ENCODE data around the gene FCRL6.

FCRL6 gene, protein sequence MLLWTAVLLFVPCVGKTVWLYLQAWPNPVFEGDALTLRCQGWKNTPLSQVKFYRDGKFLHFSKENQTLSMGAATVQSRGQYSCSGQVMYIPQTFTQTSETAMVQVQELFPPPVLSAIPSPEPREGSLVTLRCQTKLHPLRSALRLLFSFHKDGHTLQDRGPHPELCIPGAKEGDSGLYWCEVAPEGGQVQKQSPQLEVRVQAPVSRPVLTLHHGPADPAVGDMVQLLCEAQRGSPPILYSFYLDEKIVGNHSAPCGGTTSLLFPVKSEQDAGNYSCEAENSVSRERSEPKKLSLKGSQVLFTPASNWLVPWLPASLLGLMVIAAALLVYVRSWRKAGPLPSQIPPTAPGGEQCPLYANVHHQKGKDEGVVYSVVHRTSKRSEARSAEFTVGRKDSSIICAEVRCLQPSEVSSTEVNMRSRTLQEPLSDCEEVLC

DNA sequence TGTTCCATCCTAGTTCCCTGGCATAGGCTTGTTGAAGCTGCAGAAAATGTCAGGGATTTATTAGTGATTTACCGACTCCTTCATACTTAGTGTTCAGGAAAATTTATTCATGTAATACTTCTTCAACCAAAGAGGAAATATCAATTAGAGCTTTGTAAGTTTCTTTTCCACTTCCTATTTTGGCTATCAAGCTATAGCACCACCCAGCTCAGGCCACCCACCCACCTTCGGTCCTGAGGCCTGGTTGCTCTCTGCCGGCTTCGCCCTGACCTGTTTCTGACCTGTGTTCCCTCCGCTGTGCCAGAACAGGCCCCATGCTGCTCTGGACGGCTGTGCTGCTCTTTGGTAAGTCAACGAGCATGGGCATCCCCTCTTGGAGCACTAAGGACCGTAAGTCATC lies at the start of gene FCRL6:
TSS of gene FCRL6 (plus strand) at position 250 of the 400 bp plus-strand sequence. CDS start at position 315, 65 bp downstream.
- in situ Hi-C loops (cut with MboI; ENCODE audit: low sequenced_read_pairs): no loop called here

DNA sequence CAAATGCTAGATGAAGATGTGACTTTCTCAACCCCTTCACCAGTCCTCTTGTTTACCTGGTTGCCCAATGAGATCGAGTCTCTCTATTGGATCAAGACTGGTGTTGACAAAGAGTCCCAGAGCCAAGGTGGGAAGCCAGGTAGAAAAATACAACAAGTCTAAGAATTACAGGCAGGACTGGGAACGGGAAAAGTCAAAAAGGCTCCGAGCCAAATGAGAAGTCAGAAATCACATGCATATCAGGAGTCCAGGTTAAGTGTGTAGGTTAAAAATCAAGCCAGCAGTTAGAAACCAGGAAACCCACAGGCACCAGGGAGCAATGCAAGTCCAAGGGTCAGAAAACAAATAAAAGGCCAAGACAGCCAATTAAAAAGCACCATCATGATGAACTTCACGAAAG lies 48.8 kb upstream of the FCRL6 start:
- in situ Hi-C loops (cut with MboI; ENCODE audit: low sequenced_read_pairs): no loop called here

DNA sequence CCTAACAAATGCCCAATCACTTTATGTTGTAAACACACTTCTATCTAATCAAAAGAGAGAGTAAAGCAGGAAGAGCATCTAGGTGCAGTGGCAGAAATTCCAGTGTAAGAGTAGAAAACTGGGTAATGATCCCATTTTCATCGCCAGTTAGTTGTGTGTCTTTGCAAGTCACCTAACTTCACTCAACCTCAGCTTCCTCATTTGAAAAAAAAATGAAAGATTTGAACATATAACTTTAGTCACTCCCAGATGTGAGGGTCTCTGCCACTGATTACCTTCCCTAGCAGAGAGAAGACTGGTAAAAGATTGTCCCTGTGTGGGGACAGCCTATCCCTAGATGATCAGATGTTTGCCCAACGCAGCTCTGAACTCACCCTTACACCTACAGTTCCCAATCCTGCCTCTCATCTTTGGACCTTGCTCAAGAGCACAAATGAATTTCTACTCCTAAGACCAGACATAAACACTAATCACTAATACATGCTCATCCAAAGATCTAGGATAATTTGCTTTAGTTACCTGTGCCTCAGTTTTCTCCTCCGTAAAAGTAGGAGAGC lies 46.6 kb upstream of the FCRL6 start:
- in situ Hi-C loops (cut with MboI; ENCODE audit: low sequenced_read_pairs): no loop called here

DNA sequence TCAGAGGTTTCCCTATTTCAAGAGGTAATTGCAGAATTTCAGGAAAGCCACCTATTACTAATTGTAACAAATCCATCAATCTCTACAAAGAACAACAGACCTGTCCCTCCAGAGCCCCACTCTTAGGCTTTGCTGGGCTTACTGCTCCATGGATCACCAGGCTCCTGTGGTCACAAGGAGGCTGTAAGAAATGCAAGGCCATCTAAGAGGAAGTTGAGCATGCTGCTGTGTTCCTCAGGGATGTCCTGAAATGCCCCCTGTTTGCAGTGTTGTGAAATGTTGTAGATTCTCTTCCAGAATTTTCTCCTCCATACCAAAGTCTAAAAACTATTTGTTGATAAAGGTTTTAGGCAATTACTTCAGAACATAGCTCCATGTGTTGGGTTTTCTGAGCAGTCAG lies 45.8 kb upstream of the FCRL6 start:
- in situ Hi-C loops (cut with MboI; ENCODE audit: low sequenced_read_pairs): no loop called here

DNA sequence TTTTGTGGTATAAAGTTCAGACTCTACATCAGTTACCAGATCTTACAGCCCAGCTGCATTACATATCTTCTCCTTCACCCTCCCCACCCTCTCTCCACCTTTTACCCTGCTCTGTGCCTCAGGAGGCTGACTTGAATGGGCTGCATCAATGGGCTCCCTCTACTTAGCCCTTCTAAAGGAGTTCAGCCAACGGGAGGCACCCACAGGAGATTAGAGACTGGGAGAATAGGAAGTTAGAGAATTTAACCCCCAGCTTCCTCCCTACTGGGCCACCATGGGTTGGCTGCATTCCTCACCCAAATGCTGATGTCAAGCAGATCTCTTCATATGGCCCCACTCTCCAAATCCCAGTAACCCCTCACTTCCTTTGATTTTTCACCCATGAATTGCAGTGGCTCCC lies 38.5 kb upstream of the FCRL6 start:
- in situ Hi-C loops (cut with MboI; ENCODE audit: low sequenced_read_pairs): no loop called here

DNA sequence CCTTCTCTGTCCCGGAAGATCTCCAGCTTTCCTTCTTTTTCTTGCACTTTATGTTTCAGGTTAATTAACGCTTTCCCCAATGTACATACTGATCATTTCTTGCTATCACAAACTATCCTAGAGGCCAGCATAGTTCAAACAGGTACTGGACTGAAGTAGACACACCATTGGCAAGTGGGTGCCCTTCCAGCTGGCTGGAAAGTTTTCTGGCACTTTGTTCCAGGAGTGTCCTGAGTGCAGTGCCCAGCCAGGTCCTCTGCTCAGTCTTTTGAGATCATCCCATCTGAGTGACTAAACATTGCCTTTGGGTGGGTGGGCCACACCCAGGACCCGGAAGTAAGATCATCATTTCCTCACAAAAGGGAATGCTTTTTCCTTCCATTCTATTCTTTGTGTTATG lies 36.4 kb upstream of the FCRL6 start:
- in situ Hi-C loops (cut with MboI; ENCODE audit: low sequenced_read_pairs): no loop called here

DNA sequence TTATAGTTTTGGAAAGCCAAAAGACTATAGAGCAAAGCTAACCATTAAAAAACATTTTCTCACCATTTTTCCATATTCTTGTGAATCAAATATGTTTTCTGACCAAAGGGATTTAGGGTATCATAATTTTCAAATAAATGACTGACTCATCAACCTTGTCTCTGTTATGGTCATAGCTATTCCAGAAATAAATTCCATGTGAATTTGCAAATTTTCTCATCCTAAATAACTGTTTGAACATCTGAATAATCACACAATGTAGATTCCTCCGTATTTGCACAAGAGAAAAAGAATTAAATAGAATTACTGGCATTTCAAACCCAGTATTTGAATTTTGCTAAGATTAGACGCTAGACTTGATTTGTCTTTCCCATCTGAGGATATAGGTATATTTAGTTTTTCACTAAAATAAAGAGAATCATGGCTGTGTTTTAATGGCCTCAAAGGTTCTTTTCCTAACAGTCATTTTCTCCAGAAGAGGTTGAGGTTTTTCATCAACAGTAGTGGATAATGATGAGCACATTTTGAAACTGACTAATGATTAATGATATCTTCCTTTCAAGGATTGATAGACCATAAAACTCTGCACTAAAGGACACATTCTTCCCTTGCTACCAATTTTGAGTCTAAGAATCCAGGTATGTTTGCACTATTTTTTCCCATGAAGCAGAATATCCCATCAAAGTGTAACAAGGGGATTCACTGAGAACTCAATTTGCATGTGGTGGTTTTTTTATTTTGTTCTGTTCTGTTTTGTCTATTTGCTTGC lies 30.8 kb upstream of the FCRL6 start:
- in situ Hi-C loops (cut with MboI; ENCODE audit: low sequenced_read_pairs): no loop called here

DNA sequence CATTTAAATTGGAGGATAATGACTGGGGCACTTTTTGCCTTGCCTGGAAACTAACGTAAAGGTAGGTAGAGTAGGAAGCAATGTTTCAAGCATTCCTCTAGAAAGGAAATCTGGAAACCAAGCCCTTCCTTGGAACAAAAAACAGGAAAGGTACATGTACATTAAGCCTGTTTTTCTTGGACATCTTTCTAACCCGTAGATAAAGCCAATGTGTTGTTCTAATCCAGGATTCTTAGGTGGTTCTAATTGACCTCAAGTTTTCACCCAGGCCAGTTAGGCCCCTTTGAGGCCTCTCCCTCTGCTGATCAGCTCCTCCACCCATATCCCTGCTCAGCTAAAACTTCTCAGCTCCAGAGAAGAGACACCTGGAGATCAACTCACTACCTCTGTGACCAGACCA lies 27.7 kb upstream of the FCRL6 start:
- in situ Hi-C loops (cut with MboI; ENCODE audit: low sequenced_read_pairs): no loop called here

DNA sequence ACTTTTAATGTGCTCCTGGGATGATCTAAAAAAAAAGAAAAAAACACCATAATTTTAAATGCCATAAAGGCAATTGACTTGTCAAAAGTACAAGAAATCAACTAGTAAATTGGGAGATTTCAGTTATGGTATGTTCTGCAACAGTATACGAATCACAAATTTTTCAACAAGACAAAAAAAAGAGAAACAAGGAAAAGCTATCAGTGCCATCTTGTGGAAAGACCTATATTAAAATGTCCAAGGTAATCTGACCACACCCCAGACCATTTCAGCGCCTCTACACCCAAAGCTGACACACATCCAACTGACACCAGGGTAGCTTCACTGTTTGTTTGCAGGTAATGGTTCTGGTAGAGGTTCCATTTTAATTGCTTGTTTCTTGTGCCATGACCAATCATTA lies 26.4 kb upstream of the FCRL6 start:
- in situ Hi-C loops (cut with MboI; ENCODE audit: low sequenced_read_pairs): no loop called here

DNA sequence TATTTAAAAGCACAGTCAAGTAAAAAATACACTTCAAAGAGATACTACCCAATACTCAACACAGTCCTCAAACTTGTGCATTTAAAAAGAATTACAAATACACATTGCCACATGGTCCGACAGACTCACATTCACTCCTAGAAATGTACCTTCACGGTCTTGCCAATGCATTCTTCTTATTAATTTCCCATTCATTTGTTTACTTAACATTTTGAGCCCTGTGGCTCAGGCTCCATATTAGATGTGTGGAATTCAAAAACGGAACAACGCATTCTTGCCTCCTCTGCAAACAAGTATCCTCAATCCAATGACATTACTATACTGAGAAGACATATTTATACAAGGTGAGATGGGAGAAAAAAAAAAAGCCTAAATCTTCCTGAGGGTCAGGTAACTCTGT lies 23.9 kb upstream of the FCRL6 start:
- in situ Hi-C loops (cut with MboI; ENCODE audit: low sequenced_read_pairs): no loop called here

DNA sequence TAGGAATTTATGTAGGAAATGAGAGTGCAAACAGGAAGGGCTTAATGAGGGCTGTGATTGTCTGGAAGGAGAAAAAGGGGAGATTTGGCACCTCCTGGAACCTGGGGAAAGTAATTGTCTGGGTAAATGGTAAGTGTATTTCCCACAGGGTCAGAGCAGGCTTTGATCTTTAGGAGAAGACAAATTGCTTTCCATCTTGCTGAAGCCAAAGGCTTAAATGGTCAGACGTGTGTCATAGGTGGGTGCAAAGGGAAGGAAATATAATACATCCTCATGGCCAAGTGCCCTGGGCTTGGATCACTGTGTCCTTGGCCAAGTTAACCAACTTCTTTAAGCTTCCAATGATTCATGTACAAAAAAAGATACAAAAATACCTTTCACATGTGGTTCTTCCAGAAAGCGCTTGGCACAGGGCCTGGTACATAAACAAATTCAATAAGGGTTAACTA lies 22.7 kb upstream of the FCRL6 start:
- in situ Hi-C loops (cut with MboI; ENCODE audit: low sequenced_read_pairs): no loop called here

DNA sequence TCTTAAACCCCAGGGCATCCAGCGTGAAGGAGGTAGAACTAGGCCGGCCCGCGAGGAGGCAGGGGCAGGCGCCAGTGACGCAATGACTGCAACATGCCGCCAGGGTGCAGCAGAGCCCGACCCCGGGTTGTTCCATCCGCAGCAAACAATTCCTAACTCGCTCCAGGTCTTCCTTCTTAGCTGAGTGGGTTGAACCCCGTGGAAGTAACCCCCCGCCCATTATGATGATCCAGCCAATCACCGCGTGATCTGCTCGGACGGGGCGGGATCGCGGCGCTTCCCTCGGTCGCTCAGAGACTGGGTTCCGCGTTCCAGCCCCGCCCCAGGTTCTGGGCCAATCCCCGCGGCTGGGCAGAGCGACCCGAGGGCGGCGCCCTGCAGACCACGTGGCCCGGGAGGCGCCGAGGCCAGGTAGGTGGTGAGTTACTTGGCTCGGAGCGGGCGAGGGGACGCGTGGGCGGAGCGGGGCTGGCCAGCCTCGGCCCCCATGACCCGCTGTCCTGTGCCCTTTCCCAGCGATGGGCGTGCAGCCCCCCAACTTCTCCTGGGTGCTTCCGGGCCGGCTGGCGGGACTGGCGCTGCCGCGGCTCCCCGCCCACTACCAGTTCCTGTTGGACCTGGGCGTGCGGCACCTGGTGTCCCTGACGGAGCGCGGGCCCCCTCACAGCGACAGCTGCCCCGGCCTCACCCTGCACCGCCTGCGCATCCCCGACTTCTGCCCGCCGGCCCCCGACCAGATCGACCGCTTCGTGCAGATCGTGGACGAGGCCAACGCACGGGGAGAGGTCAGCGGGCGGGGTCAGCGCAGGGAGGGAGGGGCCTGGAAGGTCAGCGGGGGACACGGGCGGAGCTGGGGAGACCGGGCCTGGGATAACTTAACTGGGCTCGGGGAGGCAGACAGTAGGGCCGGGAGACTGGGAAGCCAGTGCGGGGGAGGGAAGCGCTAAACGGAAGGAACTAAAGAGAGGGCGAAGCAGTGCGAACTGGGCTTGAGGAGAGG lies 21.3 kb upstream of the FCRL6 start, which contains the start of gene DUSP23:
TSS of gene DUSP23 (plus strand) at position 380 of the 1,000 bp plus-strand sequence. CDS start at position 519, 139 bp downstream.
- in situ Hi-C loops (cut with MboI; ENCODE audit: low sequenced_read_pairs): no loop called here

DNA sequence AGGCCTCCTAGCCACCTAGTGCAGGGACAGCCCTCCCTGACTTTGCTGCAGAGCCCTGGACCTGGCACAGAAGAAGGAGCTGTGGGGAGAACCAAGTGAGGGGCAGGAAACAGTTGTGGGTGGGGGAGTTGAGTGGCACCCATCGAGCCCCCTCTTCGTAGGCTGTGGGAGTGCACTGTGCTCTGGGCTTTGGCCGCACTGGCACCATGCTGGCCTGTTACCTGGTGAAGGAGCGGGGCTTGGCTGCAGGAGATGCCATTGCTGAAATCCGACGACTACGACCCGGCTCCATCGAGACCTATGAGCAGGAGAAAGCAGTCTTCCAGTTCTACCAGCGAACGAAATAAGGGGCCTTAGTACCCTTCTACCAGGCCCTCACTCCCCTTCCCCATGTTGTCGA lies 20.2 kb upstream of the FCRL6 start:
- in situ Hi-C loops (cut with MboI; ENCODE audit: low sequenced_read_pairs): no loop called here

DNA sequence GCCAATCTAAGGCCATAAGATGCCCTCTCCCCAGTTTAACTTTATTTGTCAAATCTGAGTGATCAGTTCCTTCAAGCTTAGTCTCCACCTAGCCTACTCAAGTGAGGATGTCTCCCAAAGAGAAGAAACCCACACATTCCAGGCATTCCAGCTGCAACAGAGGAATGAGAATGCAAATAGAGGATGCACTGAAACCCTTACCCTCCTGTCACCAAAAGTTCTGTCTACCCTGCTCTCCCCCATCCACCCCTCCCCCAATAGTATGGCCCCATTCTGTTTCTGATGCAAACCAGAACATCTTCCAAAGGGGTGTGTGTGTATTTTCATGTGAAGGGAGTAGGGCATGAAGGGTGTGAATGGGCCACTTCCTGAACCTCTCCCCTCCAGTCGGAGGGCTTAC lies 18.4 kb upstream of the FCRL6 start:
- in situ Hi-C loops (cut with MboI; ENCODE audit: low sequenced_read_pairs): no loop called here

DNA sequence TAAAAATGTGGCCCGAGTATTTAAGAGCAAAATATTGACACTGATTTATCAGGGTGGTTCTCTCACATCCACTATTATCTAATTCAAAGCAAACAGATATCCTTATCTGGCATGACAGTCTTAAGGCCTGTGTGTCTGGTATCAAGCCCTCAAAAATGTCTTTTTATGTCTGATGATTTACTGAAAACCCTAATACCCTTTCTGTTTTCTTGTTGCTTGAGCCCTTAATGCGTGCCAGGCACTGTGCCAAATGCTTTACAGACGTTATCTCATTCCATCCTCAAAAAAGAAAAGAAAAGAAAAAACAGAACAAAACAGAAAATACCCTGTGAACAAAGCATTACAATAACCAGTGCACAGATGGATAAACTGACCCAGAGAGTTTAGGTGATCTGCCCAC lies 15.7 kb upstream of the FCRL6 start:
- in situ Hi-C loops (cut with MboI; ENCODE audit: low sequenced_read_pairs): no loop called here

DNA sequence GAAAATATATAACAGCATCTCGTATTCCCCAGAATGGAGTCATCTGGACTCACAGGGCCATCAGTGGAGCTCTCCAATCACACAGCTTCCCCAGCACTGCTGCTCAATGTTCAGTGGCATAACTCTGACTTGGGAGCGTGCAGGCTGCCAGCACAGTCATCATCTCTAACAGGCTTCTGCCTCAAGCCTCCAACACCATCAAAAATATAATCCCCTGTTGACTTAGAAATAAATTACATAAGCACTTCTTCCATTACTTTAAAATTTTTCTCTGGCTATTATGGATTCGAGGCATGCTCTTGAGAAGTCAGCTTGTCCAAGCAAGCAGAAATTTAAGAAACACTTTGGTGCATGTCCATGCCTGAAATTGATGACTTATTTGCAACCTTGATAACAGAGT lies 15.2 kb upstream of the FCRL6 start:
- in situ Hi-C loops (cut with MboI; ENCODE audit: low sequenced_read_pairs): no loop called here

DNA sequence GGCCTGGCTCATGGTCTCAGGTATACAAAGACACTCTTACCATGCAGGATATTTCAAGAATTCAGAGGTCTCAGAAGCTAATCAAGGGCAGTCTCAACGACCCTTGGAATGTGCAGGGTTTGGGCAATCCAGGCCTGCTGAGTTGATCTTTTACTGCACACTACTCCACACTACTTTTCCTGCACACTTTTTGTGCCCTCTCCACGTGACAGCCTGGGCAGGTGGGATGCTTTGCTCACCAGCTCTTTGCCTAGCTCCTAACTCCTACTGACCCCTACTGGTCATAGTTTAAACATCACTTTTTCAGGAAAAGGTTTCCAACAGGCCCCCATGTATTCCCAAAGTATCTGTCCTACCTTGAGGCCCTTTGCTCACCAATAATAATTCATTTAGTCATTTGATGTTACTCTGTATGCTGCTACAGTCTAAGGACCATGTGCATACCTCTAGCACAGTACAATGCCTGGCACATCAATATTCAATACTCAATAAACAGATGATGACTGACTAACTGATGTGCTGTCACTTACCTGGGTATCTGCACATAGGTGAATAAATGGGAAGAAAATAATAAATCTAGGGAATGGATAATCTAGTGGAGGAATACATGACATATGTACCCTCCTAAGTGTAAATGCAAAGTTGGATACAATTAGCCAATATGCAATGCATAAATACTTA lies 11.8 kb upstream of the FCRL6 start:
- in situ Hi-C loops (cut with MboI; ENCODE audit: low sequenced_read_pairs): loop anchor here (10.0 kb wide), 1 partner anchor 214 kb away; no protein-coding TSS in a partner anchor

DNA sequence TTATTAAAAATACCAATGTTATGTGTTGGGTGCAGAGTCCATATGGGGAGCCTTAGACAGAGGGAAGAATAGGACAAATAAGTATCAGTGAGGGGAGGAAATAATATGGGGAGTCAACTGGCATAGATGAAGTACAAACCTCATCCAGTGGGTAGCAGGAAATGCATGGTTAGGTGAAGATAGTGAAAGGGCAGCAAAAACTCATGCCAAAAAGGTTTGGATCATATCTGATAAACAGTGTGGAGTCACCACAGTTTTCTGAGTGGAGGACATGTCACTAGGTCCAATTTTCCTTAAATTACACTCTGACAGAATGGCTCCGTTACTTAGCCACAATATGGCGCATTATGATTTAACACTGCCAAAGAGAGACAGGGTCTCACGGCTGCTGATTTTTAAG lies 11.1 kb upstream of the FCRL6 start:
- in situ Hi-C loops (cut with MboI; ENCODE audit: low sequenced_read_pairs): loop anchor here (10.0 kb wide), 1 partner anchor 214 kb away; no protein-coding TSS in a partner anchor

DNA sequence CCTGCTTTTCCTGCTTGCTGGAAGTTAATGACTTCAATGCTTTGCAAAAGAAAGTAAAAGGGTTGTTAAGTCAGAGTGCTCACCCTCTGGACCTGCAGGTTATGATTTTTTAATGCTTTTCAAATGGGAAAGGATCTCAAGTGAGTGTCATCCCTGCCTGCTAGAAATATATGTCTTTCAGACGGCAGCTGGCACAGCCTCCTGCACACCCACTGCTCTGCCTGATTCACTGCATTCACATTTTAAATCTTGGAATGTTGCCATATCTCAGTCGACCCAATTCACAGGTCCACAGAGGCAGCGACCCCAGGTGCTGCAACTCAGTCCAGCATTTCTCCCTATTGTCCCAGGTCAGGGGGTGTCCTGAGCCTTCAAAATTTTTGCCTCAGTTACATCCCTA lies 10.7 kb upstream of the FCRL6 start:
- in situ Hi-C loops (cut with MboI; ENCODE audit: low sequenced_read_pairs): loop anchor here (10.0 kb wide), 1 partner anchor 213 kb away; no protein-coding TSS in a partner anchor

DNA sequence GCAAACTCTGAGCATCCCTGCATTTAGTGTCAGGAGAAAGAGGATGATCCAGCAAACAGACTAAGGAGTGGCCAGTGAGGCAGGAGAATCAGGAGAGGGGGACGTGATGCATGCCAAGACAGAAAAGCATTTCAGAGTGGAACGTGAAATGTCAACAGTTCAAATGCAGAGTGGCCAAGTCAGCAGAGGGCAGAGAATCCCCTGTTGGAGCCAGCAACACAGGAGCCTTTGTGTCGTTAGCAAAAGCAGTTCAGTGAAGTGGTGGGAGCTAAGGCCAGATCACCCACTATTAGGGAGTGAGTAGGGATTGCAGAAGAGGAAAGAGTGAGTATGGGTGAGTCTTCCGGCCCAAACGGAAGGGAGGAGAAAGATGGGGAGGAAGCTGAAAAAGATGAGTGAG lies 6.6 kb upstream of the FCRL6 start:
- in situ Hi-C loops (cut with MboI; ENCODE audit: low sequenced_read_pairs): loop anchor here (5.0 to 10.0 kb wide), 2 partner anchors 92 to 209 kb away; no protein-coding TSS in a partner anchor

Measured in HL-60/S4 (cell line).